Mesothelial cell of epicardium (in vitro differentiated cells): ENCODE data around the gene FCER1A. TPM values are rescaled to one million over a fixed set of nuclear protein-coding genes. Genes with fewer than 3 reads are reported as not detected.

Experiments used
- DNase-seq, 2 experiments: peaks; one replicate each; pipeline ENCODE4 v3.0.0; 2021; ENCODE audit warnings: low spot score in 2 of 2; ENCODE audit not compliant: unreplicated experiment in 2 of 2
- H3K27ac Mint-ChIP-seq: 2 replicates; pipeline ENCODE4 v1.8.0; 2021; ENCODE audit warnings: mixed read lengths
- H3K27me3 Mint-ChIP-seq: 2 replicates; pipeline ENCODE4 v1.8.0; 2021; ENCODE audit warnings: low read depth, mixed read lengths
- H3K36me3 Mint-ChIP-seq: 2 replicates; pipeline ENCODE4 v1.8.0; 2021; ENCODE audit warnings: mixed read lengths
- H3K4me1 Mint-ChIP-seq: 2 replicates; pipeline ENCODE4 v1.8.0; 2021; ENCODE audit warnings: mixed read lengths
- H3K4me3 Mint-ChIP-seq: 2 replicates; pipeline ENCODE4 v1.8.0; 2021; ENCODE audit warnings: mild to moderate bottlenecking, moderate library complexity, mixed read lengths
- H3K9me3 Mint-ChIP-seq: 2 replicates; pipeline ENCODE4 v1.8.0; 2021; ENCODE audit warnings: mixed read lengths
- total RNA-seq: library from RNA; stranded (reverse); gene quantifications from 3 replicates; pipeline ENCODE4 v1.2.1, GENCODE V29; 2021
- TF ChIP-seq, protein P1 (sequence below): fragments of 200-600 bp; sonication (generic); IDR thresholded peaks from one replicate; pipeline ENCODE4 v1.5.0; 2021; ENCODE audit warnings: antibody characterized with exemption; ENCODE audit not compliant: unreplicated experiment

Gene FCER1A
- total RNA-seq, 1 donor from 2014 or later, result not detected

DNA sequence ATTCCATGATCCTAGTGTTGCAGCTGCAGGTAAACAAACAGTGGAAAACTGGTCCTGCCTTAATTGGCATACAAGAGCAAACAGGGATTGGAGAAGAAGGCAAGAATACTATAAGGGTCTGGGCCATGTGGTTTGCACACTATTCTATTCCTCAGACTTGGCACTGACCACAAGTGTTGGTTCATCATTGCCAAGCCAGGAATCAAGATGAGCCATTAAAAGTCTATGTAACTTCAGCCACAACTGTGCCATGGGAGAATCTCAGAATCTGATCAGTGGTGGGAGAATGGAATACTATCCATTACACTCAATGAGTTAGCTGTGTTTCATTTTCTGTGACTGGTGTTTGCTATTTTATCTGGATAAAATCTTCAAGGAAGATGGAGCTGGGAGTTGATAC, 26.2 kb upstream of the FCER1A start:
- H3K27me3 Mint-ChIP-seq, result no peaks in the 10 kb centered on the region
- no peak overlapping the region for H3K27ac Mint-ChIP-seq
- no peak for DNase-seq
- no peaks in the 10 kb centered on the region for H3K36me3 Mint-ChIP-seq
- no peak overlapping the region for H3K4me3 Mint-ChIP-seq
- TF ChIP-seq, protein P1, sequence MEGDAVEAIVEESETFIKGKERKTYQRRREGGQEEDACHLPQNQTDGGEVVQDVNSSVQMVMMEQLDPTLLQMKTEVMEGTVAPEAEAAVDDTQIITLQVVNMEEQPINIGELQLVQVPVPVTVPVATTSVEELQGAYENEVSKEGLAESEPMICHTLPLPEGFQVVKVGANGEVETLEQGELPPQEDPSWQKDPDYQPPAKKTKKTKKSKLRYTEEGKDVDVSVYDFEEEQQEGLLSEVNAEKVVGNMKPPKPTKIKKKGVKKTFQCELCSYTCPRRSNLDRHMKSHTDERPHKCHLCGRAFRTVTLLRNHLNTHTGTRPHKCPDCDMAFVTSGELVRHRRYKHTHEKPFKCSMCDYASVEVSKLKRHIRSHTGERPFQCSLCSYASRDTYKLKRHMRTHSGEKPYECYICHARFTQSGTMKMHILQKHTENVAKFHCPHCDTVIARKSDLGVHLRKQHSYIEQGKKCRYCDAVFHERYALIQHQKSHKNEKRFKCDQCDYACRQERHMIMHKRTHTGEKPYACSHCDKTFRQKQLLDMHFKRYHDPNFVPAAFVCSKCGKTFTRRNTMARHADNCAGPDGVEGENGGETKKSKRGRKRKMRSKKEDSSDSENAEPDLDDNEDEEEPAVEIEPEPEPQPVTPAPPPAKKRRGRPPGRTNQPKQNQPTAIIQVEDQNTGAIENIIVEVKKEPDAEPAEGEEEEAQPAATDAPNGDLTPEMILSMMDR, result no peak
- H3K9me3 Mint-ChIP-seq, result peaks cover 13% of the 10 kb centered on the region
- no peaks in the 10 kb centered on the region for H3K4me1 Mint-ChIP-seq

- H3K4me3 Mint-ChIP-seq, result no peak overlapping the region
- no peaks in the 10 kb centered on the region for H3K27me3 Mint-ChIP-seq
- no peak overlapping the region for H3K27ac Mint-ChIP-seq
- TF ChIP-seq, protein P1, result no peak
- H3K4me1 Mint-ChIP-seq, result no peaks in the 10 kb centered on the region
- no peaks in the 10 kb centered on the region for H3K36me3 Mint-ChIP-seq
- H3K9me3 Mint-ChIP-seq, result peaks cover 3% of the 10 kb centered on the region
- no peak for DNase-seq
Observed at GRCh38 chr1:159279773-159280172, 22.4 kb upstream of the FCER1A start.

GRCh38 chr1:159282118-159282517, 20.0 kb upstream of the FCER1A start:
- H3K36me3 Mint-ChIP-seq, result no peaks in the 10 kb centered on the region
- H3K4me1 Mint-ChIP-seq, result no peaks in the 10 kb centered on the region
- H3K9me3 Mint-ChIP-seq, result no peaks in the 10 kb centered on the region
- H3K27ac Mint-ChIP-seq, result no peak overlapping the region
- H3K4me3 Mint-ChIP-seq, result no peak overlapping the region
- no peak for DNase-seq
- TF ChIP-seq, protein P1, result no peak
- no peaks in the 10 kb centered on the region for H3K27me3 Mint-ChIP-seq

DNA sequence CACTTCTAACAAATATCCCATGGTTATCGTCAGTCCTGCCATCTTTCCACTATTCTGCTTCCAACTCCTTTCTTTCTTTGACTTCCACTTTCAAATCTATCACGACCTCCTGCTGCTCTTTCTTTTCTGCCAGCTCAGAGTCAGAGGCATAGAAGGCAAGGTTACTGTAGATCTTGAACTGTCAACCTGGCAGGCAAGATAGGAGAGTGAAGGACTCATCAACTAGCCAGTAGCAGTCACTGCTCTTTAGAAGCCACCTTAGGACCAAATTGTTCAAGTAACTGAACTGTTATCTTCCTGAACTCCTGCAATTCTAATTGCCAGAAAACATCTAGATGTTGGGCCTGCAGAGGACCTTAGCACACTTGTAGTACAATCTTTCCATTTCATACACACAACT, 13.1 kb upstream of the FCER1A start:
- Mint-ChIP-seq H3K27ac (no peak overlapping the region), H3K4me3 (no peak overlapping the region), H3K4me1 (no peaks in the 10 kb centered on the region), H3K9me3 (peaks cover 4% of the 10 kb centered on the region), H3K27me3 (no peaks in the 10 kb centered on the region), H3K36me3 (no peaks in the 10 kb centered on the region)
- TF ChIP-seq, protein P1, result no peak
- no peak for DNase-seq

- Mint-ChIP-seq H3K36me3 (no peaks in the 10 kb centered on the region), H3K4me3 (no peak overlapping the region), H3K4me1 (no peaks in the 10 kb centered on the region), H3K9me3 (peaks cover 9% of the 10 kb centered on the region), H3K27ac (no peak overlapping the region), H3K27me3 (no peaks in the 10 kb centered on the region)
- DNase-seq, result no peak
- TF ChIP-seq, protein P1, result no peak
Observed at GRCh38 chr1:159291424-159291823, 10.7 kb upstream of the FCER1A start.

GRCh38 chr1:159296706-159297375, 5.3 kb upstream of the FCER1A start:
- Mint-ChIP-seq H3K36me3 (no peaks in the 10 kb centered on the region), H3K27ac (no peak overlapping the region), H3K9me3 (peaks cover 16% of the 10 kb centered on the region), H3K4me3 (no peak overlapping the region), H3K27me3 (no peaks in the 10 kb centered on the region), H3K4me1 (no peaks in the 10 kb centered on the region)
- TF ChIP-seq, protein P1, result no peak
- no peak for DNase-seq
